Esophagus squamous epithelium (tissue), 4 donors: ENCODE data around the gene ZNF219.

Source experiments
- POLR2A ChIP-seq, 4 donors: fragments of 450-650 bp; IDR thresholded peaks; one replicate each; pipeline ENCODE4 v1.6.1; 2017; ENCODE audit warnings: antibody characterized with exemption in 4 of 4, mild to moderate bottlenecking in 4 of 4, moderate library complexity in 3 of 4
- TF ChIP-seq, protein P1 (sequence below), 6 experiments: fragments of 450-650 bp in 4 of 6; fragments of 200-600 bp in 2 of 6; sonication (generic) in 2 of 6; IDR thresholded peaks; one replicate each; pipeline ENCODE4 v1.5.1; 2016 to 2019; ENCODE audit warnings: antibody characterized with exemption in 6 of 6, mild to moderate bottlenecking in 4 of 6, moderate library complexity in 4 of 6

GRCh38 chr14:21118933-21119332 lies 20.5 kb upstream of the ZNF219 start:
- TF ChIP-seq, protein P1, sequence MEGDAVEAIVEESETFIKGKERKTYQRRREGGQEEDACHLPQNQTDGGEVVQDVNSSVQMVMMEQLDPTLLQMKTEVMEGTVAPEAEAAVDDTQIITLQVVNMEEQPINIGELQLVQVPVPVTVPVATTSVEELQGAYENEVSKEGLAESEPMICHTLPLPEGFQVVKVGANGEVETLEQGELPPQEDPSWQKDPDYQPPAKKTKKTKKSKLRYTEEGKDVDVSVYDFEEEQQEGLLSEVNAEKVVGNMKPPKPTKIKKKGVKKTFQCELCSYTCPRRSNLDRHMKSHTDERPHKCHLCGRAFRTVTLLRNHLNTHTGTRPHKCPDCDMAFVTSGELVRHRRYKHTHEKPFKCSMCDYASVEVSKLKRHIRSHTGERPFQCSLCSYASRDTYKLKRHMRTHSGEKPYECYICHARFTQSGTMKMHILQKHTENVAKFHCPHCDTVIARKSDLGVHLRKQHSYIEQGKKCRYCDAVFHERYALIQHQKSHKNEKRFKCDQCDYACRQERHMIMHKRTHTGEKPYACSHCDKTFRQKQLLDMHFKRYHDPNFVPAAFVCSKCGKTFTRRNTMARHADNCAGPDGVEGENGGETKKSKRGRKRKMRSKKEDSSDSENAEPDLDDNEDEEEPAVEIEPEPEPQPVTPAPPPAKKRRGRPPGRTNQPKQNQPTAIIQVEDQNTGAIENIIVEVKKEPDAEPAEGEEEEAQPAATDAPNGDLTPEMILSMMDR (IDR thresholded peaks at IDR 0.05): no peak
- no peak for TF ChIP-seq POLR2A (IDR thresholded peaks at IDR 0.05)
